Measurements from ENCODE around the gene LDLRAD4. TPM values are rescaled to one million over a fixed set of nuclear protein-coding genes. Genes with fewer than 3 reads are reported as not detected.

LDLRAD4 gene
- total RNA-seq, 1 donor from 2014 or later: 24.7 TPM

- intact Hi-C loops (cut with micrococcal nuclease): loop anchor here (5.0 kb wide), 1 partner anchor 256 kb away; no protein-coding TSS in a partner anchor
Measured at GRCh38 chr18:13555865-13556264, 337.3 kb downstream of the LDLRAD4 start.

- intact Hi-C loops (cut with micrococcal nuclease): loop anchor here (5.0 kb wide), 1 partner anchor 256 kb away; no protein-coding TSS in a partner anchor
Measured at GRCh38 chr18:13556502-13556901, 337.9 kb downstream of the LDLRAD4 start.

GRCh38 chr18:13558124-13558523, 339.6 kb downstream of the LDLRAD4 start:
- intact Hi-C loops (cut with micrococcal nuclease): loop anchor here (1.0 to 5.0 kb wide), 4 partner anchors 72 to 341 kb away; partner anchors contain the start of genes FAM210A and RNMT

DNA sequence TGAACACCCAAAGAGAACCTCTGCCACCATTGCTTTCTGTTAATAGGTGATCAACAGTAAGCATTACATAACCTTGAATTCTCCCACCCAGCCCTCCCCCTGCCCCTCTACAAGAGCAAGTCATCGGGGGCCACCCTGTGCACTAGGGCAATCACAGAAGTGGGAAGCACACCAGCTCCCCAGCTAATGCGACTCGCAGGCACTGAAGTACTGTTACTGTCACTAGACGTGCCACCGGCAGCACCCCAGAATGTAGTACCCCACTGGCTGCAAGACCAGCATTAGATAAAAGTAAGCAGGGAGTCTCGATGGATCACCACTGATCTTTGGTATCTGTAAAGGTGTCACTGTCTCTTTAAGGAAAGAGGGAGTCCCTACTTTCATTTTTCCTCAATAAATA, 340.2 kb downstream of the LDLRAD4 start:
- intact Hi-C loops (cut with micrococcal nuclease): loop anchor here (1.0 to 5.0 kb wide), 4 partner anchors 72 to 342 kb away; partner anchors contain the start of genes FAM210A and RNMT

GRCh38 chr18:13559754-13560153, 341.2 kb downstream of the LDLRAD4 start:
- intact Hi-C loops (cut with micrococcal nuclease): loop anchor here (2.0 to 5.0 kb wide), 2 partner anchors 253 to 343 kb away; no protein-coding TSS in a partner anchor

DNA sequence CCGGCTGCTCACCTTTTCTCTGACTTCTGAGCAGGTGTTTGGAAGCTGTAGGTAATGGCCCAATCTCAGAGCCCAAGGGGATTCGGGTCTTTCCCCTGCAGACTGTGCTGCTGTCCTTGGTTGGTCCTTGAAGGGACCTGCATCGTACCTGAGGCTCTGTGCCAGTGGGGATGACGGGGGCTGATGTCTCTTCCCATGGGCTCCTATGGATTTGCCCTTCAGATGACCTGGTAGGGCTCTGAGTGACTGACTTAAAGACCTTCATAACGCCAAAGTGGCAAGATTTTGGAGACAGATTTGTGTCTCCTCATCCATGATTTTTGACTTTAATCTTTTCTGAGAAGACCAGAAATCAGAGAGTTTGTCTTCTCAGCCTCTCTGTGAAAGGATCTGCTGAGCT, 341.7 kb downstream of the LDLRAD4 start:
- intact Hi-C loops (cut with micrococcal nuclease): no loop called here

DNA sequence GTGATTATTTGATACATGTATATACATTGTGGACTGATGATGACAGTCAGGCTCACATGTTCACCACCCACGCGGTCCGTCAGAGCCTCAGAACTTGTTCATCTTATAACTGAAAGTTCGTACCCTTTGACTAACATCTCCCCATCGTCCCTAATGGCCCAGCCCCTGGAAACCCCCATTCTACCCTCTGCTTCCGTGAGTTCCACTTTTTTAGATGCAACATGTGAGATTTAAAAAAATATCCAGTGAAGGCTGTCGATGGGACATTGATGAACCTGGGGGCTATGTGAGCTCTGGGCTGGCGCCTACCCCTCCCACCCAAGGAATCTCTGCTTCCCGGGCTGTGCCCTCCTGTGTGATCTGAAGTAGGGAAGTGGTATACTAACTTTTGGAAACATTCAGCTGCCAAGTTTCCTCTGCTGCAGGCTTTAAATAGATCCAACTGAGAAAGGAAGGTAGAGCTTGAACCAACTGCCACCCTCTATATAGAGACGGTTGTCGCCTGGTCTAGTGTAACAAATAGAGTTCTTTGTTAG, 344.0 kb downstream of the LDLRAD4 start:
- intact Hi-C loops (cut with micrococcal nuclease): loop anchor here (1.0 to 2.0 kb wide), 3 partner anchors 15 to 186 kb away; no protein-coding TSS in a partner anchor

DNA sequence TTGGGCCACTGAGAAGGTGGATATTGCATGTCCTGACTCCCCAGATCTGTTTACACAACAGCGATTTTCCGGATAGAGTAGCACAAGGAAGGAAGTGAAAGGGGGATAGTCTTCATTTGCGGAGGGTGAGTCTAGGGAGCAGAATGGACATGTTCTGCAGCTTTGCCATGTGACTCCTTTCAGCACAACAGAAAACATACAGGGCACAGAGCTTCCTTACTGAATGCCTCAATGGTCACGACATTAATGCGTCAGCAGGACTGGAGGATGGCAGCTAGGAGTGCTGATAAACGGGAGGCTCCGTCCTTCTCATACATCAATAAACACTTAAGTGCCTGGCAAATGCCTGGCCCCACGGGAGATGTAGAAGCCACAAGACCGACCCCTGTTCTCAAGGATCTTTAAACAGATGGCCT, 344.8 kb downstream of the LDLRAD4 start:
- intact Hi-C loops (cut with micrococcal nuclease): loop anchor here (2.0 kb wide), 1 partner anchor 187 kb away; no protein-coding TSS in a partner anchor

- intact Hi-C loops (cut with micrococcal nuclease): no loop called here
Measured at GRCh38 chr18:13564579-13564978, 346.0 kb downstream of the LDLRAD4 start.

DNA sequence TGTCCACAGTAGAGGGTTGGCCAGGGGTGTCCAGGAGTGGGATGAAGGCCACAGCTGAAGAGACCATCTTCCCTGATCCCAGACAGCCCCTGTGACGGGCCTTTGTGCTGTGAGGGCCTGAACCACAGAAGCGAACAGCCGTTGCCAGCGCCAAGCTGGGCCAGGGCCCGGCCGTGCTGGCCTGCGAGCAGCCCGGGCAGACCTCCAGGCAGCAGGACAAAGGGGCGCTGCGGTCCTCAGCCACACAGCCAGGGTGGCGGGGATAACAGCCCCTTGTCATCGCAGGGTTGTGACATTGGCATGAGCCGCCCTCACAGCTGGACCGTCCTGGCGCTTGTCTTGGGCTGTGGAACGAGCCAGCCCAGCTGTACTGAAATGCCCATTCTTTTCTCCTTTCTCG, 346.7 kb downstream of the LDLRAD4 start:
- intact Hi-C loops (cut with micrococcal nuclease): no loop called here

DNA sequence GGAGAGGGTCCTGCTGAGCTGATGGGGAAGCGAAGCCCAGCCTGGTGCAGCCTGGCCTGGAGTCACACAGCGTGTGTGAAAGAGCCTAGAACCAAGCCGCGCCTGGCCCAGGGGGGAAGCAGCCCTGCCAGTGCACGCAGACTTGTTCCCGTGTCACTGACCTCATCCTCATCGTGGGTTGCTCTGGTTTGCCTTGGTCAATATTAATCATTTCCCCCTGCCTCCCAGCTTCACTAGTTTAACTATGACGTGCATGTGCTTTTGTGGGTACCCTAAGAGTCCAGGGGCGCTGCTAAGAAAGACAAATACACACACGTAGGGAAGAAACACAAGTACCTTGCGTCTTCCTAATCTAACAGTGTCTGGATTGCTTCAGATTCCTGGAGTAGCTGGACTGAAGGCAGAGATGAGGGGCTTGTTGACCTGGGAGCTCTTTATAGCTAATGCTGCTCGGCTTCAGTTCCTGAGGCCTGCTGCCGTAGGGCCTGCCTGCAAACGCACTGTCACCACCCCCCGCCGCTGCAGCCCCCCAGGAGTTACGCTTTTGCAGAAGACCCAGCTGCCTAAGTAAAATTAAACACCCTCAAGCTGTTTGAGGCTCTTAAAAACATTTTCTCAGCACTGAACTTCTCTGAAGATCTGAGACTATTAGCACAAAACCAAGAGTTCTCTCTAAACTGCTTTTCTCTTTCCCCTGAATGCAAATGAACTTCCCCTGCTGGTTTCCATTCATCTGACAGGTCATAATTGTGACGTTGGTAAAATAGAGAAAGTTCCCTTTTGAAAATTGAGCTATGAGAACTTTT, 348.6 kb downstream of the LDLRAD4 start:
- intact Hi-C loops (cut with micrococcal nuclease): loop anchor here (1.0 kb wide), 1 partner anchor 10 kb away; no protein-coding TSS in a partner anchor

- intact Hi-C loops (cut with micrococcal nuclease): no loop called here
Measured at GRCh38 chr18:13568443-13569392, 350.2 kb downstream of the LDLRAD4 start.

DNA sequence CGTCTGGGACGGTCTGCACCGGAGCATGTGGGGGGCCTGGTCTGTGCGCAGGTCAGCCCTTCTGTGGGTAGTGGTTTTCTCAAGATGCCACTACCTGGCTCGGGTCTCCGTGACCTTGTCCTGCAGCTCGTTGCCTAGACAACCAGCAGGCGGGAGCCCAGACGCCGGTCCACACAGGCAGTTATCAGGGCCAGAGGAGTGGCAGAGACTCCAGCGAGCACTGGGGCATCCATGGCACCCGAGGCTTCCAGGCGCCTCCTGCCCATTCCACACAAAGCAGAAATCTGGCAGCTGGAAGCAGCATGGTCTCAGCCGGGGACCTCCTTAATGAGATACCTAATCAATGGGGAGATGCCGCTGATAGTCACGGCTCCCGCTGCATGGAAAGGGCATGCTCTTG, 351.7 kb downstream of the LDLRAD4 start:
- intact Hi-C loops (cut with micrococcal nuclease): no loop called here

GRCh38 chr18:13570856-13571495, 352.4 kb downstream of the LDLRAD4 start:
- intact Hi-C loops (cut with micrococcal nuclease): no loop called here

DNA sequence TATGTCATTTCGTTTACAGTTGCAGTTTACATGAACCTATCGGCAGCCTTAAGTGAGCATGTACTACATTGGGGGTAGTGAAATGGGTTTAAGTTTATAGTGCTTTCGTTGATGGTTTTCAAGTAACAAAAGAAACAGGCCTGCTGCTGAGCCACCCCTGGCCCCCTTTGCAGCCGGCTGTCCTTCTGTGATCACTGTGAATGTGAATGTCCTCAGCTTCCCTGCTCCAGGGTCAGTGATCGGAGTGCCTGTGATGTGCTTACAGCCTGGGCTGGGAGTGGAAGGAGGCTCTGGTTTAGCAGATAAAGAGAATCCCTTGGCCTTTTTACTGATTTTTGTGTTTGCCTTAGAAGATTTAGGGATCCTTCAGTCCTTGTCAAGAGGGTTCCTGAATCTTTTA, 353.6 kb downstream of the LDLRAD4 start:
- intact Hi-C loops (cut with micrococcal nuclease): no loop called here

DNA sequence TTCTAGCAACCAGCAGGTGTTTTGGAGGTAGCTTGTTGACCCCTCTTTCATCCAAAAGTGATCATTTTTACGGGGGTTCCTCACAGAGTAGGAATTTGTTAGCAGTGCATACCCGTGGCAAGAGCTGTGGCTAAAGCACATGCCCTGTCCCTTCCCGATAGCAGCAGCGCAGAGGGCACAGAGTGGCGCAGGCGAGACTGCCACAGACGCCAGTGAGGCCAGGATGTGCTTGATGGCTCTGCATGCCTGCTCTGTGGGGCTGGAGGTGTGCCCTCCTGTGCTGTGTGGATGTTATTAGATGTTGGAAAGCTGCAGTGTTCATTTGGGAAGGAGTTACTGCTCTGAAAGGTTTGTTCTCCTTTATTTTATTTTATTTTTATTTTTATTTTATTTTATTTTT, 354.2 kb downstream of the LDLRAD4 start:
- intact Hi-C loops (cut with micrococcal nuclease): no loop called here

DNA sequence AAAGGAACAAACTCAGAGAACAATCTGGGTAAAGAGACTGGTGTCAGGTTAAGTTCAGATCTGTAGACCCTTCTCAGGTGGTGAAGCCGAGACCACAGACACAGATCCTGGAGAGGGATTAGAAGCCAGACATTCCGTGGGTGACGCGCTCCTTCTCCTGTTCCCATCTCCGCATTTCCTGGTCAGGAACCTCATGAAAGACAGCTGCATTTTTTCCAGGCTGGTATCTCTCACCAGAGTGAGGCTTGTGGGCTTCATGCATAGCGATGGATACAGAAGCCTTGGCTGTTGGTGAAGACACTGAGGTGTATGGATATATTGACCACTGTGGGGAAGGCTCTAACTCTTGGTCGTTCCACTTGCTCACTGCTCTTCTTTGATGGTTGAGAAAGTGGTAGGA, 355.2 kb downstream of the LDLRAD4 start:
- intact Hi-C loops (cut with micrococcal nuclease): no loop called here

GRCh38 chr18:13574355-13574754, 355.8 kb downstream of the LDLRAD4 start:
- intact Hi-C loops (cut with micrococcal nuclease): no loop called here

DNA sequence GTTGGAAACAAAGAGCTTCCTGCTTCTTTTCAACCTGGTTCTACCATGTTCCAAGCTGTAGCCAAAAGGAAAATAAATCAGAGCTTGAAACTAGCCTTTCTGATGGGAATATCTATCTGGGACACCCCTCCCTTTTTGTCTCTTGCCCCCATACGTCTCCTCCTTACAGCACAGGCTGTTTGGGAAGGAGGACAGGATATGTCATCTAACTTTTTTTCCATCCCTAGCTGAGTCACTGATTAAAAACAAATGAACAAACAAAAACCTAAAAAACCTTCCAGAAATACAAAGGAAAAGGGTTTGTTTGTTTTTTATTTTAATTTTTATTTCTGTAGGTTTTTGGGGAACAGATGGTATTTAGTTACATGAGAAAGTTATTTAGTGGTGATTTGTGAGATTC, 356.2 kb downstream of the LDLRAD4 start:
- intact Hi-C loops (cut with micrococcal nuclease): loop anchor here (5.0 kb wide), 1 partner anchor 153 kb away; the partner anchor contains the start of genes FAM210A and RNMT

GRCh38 chr18:13576598-13576997, 358.0 kb downstream of the LDLRAD4 start:
- intact Hi-C loops (cut with micrococcal nuclease): loop anchor here (2.0 to 5.0 kb wide), 2 partner anchors 151 to 200 kb away; partner anchors contain the start of genes FAM210A and RNMT
